ENCODE measurements around the gene ZBTB45.

The ZBTB45 gene

DNA sequence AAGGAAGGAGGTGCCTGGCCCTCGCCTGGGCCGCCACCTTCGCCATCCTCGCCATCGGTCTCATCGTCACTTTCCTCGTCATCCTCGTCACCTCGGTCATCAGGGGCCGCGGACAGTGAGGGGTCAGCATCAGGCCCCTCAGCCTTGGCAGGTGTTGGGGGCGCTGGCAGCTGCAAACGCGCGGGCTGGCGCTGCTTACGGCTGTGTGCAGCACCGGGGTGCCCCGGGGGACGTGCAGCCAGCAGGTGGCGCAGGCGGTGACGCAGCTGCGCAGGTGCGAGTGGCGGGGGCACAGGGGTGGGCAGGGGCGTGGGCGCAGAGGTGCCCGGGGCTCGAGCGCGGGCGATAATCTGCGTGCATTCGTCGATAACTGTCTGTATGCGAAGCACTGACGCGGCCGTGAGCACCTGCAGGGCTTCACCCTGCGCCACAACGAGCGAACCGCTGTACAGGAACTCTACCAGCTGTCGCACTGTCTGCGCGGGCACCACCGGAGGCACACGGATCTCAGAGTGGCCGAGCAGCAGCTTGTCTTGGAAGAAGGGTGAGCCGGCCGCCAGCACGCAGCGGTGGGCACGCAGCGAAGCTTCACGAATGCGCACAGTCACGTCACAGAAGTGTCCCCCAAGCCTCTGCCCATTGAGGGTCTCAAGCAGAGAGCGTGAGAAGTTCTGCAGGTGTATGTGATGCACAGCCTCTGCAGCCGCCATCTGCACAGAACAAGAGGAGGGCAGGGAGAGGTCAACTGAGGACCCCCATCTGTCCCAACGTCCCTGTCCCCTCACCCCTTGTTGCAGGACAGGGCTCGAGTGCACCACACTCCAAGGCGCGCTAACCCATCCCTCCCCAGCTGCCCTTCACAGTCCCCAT is 2.4 kb downstream of the ZBTB45 start:
- Histone ChIP-seq H3K4me1 (ENCODE audit: control insufficient read depth in 1 of 2, insufficient read depth in 2 of 2, low read length in 2 of 2) (peaks cover 37 to 56% of the 10 kb centered on the region in 2 donors), H3K36me3 (ENCODE audit: control insufficient read depth in 1 of 2, insufficient read depth in 2 of 2, low read length in 2 of 2) (peaks cover 11 to 19% of the 10 kb centered on the region in 2 donors), H3K4me3 (ENCODE audit: low read depth in 1 of 2, low read length in 2 of 2) (no peak overlapping the region), H3K9me3 (ENCODE audit: control insufficient read depth in 1 of 2, low read length in 2 of 2) (no peaks in the 10 kb centered on the region), H3K27me3 (ENCODE audit: control insufficient read depth in 1 of 2, insufficient read depth in 2 of 2, low read length in 2 of 2) (no peaks in the 10 kb centered on the region), H3K9ac (ENCODE audit: low read depth in 1 of 2, low read length in 2 of 2) (no peak overlapping the region), H3K27ac (ENCODE audit: low read depth, low read length) (no peak overlapping the region)

DNA sequence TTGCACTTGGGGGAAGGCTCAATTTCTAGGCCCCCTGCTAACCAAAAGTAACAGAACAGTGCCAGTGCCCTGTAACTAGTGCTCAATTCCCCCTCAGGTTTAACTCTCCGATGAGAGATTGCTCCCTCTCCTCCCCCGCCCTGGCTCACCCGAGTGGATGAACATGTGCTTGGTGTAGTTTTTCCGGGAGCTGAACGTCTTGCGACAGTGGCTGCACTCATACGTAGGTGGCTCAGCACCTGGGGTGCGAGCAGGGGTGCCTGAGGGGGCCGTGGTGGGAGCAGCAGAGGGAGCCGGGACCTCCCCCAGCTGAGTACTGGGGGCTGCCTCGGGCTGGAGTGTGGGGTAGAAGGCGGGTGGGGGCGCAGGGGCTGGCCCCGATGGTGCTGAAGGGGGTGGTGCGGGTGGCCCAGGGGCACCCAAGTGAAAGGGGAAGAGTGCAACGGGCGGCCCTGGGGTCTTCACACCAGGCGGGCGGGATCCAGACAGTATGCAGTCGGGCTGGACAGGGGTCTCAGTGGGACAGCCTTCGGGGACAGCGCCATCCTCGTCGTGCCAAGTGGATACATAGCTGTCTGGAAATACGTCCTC is 3.3 kb downstream of the ZBTB45 start:
- peaks cover 40 to 59% of the 10 kb centered on the region in 2 donors for H3K4me1 ChIP-seq (ENCODE audit: control insufficient read depth in 1 of 2, insufficient read depth in 2 of 2, low read length in 2 of 2)
- no peak overlapping the region for H3K27ac ChIP-seq (ENCODE audit: low read depth, low read length)
- H3K4me3 ChIP-seq (ENCODE audit: low read depth in 1 of 2, low read length in 2 of 2), result no peak overlapping the region
- peaks cover 11 to 19% of the 10 kb centered on the region in 2 donors for H3K36me3 ChIP-seq (ENCODE audit: control insufficient read depth in 1 of 2, insufficient read depth in 2 of 2, low read length in 2 of 2)
- H3K9ac ChIP-seq (ENCODE audit: low read depth in 1 of 2, low read length in 2 of 2), result no peak overlapping the region
- no peaks in the 10 kb centered on the region for H3K27me3 ChIP-seq (ENCODE audit: control insufficient read depth in 1 of 2, insufficient read depth in 2 of 2, low read length in 2 of 2)
- H3K9me3 ChIP-seq (ENCODE audit: control insufficient read depth in 1 of 2, low read length in 2 of 2), result no peaks in the 10 kb centered on the region

DNA sequence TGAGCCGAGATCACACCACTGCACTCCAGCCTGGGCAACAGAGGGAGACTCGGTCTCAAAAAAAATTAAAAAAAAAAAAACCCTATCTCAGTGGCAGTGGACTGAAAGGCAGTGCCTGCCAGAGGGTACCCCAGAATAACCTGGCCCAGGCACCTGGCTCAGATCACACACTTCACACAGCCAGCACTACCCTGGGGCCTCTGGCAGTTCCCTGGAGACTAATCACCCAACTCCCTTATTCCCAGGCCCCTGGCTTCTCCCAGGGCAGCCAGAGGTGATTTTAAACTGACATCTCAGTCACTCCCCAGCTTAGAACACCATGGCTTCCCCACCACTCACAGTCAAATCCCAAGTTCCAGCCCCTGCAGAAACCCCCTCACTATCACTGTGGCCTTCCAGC is 4.4 kb downstream of the ZBTB45 start:
- Histone ChIP-seq H3K27ac (ENCODE audit: low read depth, low read length) (no peak overlapping the region), H3K36me3 (ENCODE audit: control insufficient read depth in 1 of 2, insufficient read depth in 2 of 2, low read length in 2 of 2) (peaks cover 11 to 19% of the 10 kb centered on the region in 2 donors), H3K9ac (ENCODE audit: low read depth in 1 of 2, low read length in 2 of 2) (peak overlapping the region in 1 of 2 donors; percentile 10), H3K27me3 (ENCODE audit: control insufficient read depth in 1 of 2, insufficient read depth in 2 of 2, low read length in 2 of 2) (no peaks in the 10 kb centered on the region), H3K9me3 (ENCODE audit: control insufficient read depth in 1 of 2, low read length in 2 of 2) (no peaks in the 10 kb centered on the region), H3K4me3 (ENCODE audit: low read depth in 1 of 2, low read length in 2 of 2) (no peak overlapping the region), H3K4me1 (ENCODE audit: control insufficient read depth in 1 of 2, insufficient read depth in 2 of 2, low read length in 2 of 2) (peaks cover 36 to 54% of the 10 kb centered on the region in 2 donors)

GRCh38 chr19:58514564-58515022 is 5.0 kb downstream of the ZBTB45 start:
- Histone ChIP-seq H3K4me1 (ENCODE audit: control insufficient read depth in 1 of 2, insufficient read depth in 2 of 2, low read length in 2 of 2) (peaks cover 34 to 52% of the 10 kb centered on the region in 2 donors), H3K9ac (ENCODE audit: low read depth in 1 of 2, low read length in 2 of 2) (peak overlapping the region in 1 of 2 donors; percentile 16)

DNA sequence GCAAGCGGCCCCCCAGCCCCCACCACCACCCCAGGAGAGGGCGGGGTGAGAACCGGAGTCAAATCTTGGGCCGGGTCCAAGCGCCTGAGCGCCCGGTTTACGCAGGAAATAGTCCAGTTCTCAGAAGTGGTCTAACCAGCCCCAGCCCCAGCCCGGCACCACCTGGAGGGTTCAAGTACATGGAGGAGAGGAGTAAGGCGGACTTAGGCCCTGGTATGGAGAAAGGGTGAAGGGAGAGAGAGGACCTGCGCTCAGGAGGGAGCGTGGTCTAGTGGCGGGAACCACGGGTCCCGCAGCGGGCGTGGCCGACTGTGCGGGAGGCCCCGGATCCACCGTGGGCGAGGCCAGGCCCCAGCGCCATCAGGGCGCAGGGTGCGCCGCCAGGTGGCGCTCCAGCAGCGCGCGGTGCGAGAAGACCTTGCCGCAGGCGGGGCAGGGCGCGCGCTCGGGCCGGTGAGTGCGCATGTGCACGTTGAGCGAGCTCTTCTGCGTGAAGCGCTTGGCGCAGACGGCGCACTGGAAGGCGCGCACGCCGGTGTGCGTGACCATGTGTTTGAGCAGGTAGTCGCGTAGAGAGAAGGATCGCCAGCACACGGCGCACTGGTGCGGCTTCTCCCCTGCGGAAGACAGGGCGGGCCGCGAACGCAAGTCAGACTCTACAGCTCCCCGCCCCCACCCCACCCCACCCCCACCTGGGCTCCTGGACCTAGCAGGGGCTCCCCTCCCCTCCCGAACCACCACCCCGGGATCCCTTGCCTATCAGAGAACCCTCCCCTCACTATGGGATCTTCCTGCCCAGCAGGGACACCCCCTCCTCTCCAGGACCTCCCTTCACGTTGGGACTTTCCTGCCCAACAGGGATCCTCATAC is 5.7 kb downstream of the ZBTB45 start:
- Histone ChIP-seq H3K9me3 (ENCODE audit: control insufficient read depth in 1 of 2, low read length in 2 of 2) (no peaks in the 10 kb centered on the region), H3K36me3 (ENCODE audit: control insufficient read depth in 1 of 2, insufficient read depth in 2 of 2, low read length in 2 of 2) (peaks cover 11 to 19% of the 10 kb centered on the region in 2 donors), H3K9ac (ENCODE audit: low read depth in 1 of 2, low read length in 2 of 2) (peak overlapping the region; percentile 42 to 64), H3K27me3 (ENCODE audit: control insufficient read depth in 1 of 2, insufficient read depth in 2 of 2, low read length in 2 of 2) (no peaks in the 10 kb centered on the region), H3K27ac (ENCODE audit: low read depth, low read length) (peak overlapping the region; percentile 1), H3K4me1 (ENCODE audit: control insufficient read depth in 1 of 2, insufficient read depth in 2 of 2, low read length in 2 of 2) (peaks cover 34 to 51% of the 10 kb centered on the region in 2 donors), H3K4me3 (ENCODE audit: low read depth in 1 of 2, low read length in 2 of 2) (peak overlapping the region; percentile 50 to 67)

More at GRCh38 chr19:58514564-58515022, 5.0 kb downstream of the ZBTB45 start:
- no peaks in the 10 kb centered on the region for H3K27me3 ChIP-seq (ENCODE audit: control insufficient read depth in 1 of 2, insufficient read depth in 2 of 2, low read length in 2 of 2)
- peaks cover 11 to 19% of the 10 kb centered on the region in 2 donors for H3K36me3 ChIP-seq (ENCODE audit: control insufficient read depth in 1 of 2, insufficient read depth in 2 of 2, low read length in 2 of 2)
- H3K9me3 ChIP-seq (ENCODE audit: control insufficient read depth in 1 of 2, low read length in 2 of 2), result no peaks in the 10 kb centered on the region
- H3K27ac ChIP-seq (ENCODE audit: low read depth, low read length), result no peak overlapping the region
- H3K4me3 ChIP-seq (ENCODE audit: low read depth in 1 of 2, low read length in 2 of 2), result peak overlapping the region; percentile 50 to 67

DNA sequence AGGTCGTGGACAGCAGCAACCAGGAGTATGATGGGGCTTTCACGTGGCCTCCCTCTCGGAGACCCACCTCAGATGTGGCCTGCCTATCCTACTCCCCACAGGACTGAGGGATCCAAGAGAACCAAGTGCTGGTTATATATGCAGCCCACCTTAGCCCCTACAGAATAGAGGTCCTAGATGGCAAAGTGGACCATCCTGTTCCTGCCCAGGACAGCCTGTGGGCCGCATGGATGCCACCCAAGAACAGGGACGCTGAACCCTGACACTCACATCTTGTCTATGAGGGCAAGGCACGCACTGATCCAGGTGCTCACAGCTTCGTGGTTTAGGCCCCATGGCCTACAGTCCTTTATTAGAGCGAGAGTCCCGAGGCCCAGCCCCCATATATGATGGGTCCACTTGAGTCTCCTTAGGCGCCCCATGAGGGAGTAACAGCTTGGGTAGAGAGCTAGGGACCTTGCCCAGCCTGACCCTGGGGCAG is 6.4 kb downstream of the ZBTB45 start:
- no peaks in the 10 kb centered on the region for H3K9me3 ChIP-seq (ENCODE audit: control insufficient read depth in 1 of 2, low read length in 2 of 2)
- H3K27ac ChIP-seq (ENCODE audit: low read depth, low read length), result peak overlapping the region; percentile 1
- peaks cover 28 to 45% of the 10 kb centered on the region in 2 donors for H3K4me1 ChIP-seq (ENCODE audit: control insufficient read depth in 1 of 2, insufficient read depth in 2 of 2, low read length in 2 of 2)
- peak overlapping the region in 1 of 2 donors; percentile 44 for H3K4me3 ChIP-seq (ENCODE audit: low read depth in 1 of 2, low read length in 2 of 2)
- no peaks in the 10 kb centered on the region for H3K27me3 ChIP-seq (ENCODE audit: control insufficient read depth in 1 of 2, insufficient read depth in 2 of 2, low read length in 2 of 2)
- H3K9ac ChIP-seq (ENCODE audit: low read depth in 1 of 2, low read length in 2 of 2), result peak overlapping the region; percentile 42 to 64
- H3K36me3 ChIP-seq (ENCODE audit: control insufficient read depth in 1 of 2, insufficient read depth in 2 of 2, low read length in 2 of 2), result peaks cover 11 to 19% of the 10 kb centered on the region in 2 donors

GRCh38 chr19:58511353-58512208 is 8.0 kb downstream of the ZBTB45 start, which contains the start of gene SLC27A5:
Gene SLC27A5, minus strand, starts transcription at chr19:58511992. Its CDS starts 37 bp downstream, at chr19:58511955.
- H3K27ac ChIP-seq (ENCODE audit: low read depth, low read length), result no peak within 1 kb of the TSS
- peak within 1 kb of the TSS in 1 of 2 donors; percentile 35 for H3K4me3 ChIP-seq (ENCODE audit: low read depth in 1 of 2, low read length in 2 of 2)
- peaks cover 25 to 34% of the 10 kb centered on the region in 2 donors for H3K4me1 ChIP-seq (ENCODE audit: control insufficient read depth in 1 of 2, insufficient read depth in 2 of 2, low read length in 2 of 2)
- peak within 1 kb of the TSS in 1 of 2 donors; percentile 25 for H3K9ac ChIP-seq (ENCODE audit: low read depth in 1 of 2, low read length in 2 of 2)
- H3K9me3 ChIP-seq (ENCODE audit: control insufficient read depth in 1 of 2, low read length in 2 of 2), result no peaks in the 10 kb centered on the region
- H3K27me3 ChIP-seq (ENCODE audit: control insufficient read depth in 1 of 2, insufficient read depth in 2 of 2, low read length in 2 of 2), result no peaks in the 10 kb centered on the region
- peaks cover 8% of the 10 kb centered on the region in 2 donors for H3K36me3 ChIP-seq (ENCODE audit: control insufficient read depth in 1 of 2, insufficient read depth in 2 of 2, low read length in 2 of 2)

DNA sequence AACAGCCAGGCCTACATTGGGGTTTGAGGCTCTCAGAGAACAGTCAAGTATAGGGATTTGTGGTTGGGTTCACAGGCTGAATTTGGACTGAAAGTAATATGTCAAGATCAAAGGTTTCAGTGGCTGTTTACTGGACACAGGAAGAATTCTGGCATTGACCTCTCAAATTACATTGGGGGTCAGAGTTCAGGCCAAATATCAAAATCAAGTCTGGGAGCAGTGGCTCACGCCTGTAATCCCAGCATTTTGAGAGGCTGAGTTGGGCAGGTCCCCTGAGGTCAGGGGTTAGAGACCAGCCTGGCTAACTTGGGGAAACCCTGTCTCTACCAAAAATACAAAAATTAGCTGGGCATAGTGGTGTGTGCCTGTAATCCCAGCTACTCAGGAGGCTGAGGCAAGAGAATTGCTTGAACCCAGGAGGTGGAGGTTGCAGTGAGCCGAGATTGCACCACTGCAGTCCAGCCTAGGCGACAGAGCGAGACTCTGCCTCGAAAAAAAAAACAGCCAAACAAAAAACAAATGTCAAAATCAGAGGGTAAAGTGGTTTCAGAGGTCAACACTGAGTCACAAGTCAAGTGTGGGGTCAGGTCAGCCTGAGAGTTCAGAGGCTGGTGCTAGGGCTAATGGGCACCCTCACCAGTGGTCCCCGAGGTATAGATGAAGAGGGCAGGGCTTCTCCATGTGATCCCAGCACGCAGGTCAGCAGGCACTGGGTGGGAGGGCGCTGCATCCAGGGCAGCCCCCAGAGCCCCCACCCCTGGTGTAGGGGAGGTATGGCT is 9.3 kb downstream of the ZBTB45 start:
- H3K36me3 ChIP-seq (ENCODE audit: control insufficient read depth in 1 of 2, insufficient read depth in 2 of 2, low read length in 2 of 2), result peaks cover 0 to 2% of the 10 kb centered on the region in 2 donors
- no peaks in the 10 kb centered on the region for H3K9me3 ChIP-seq (ENCODE audit: control insufficient read depth in 1 of 2, low read length in 2 of 2)
- H3K4me1 ChIP-seq (ENCODE audit: control insufficient read depth in 1 of 2, insufficient read depth in 2 of 2, low read length in 2 of 2), result peaks cover 25 to 28% of the 10 kb centered on the region in 2 donors
- H3K9ac ChIP-seq (ENCODE audit: low read depth in 1 of 2, low read length in 2 of 2), result no peak overlapping the region
- no peak overlapping the region for H3K27ac ChIP-seq (ENCODE audit: low read depth, low read length)
- H3K4me3 ChIP-seq (ENCODE audit: low read depth in 1 of 2, low read length in 2 of 2), result no peak overlapping the region
- no peaks in the 10 kb centered on the region for H3K27me3 ChIP-seq (ENCODE audit: control insufficient read depth in 1 of 2, insufficient read depth in 2 of 2, low read length in 2 of 2)

Measured in duodenal mucosa (tissue), 2 donors.